ENCODE measurements around the gene TMEM178A. TPM values are rescaled to one million over a fixed set of nuclear protein-coding genes. Genes with fewer than 3 reads are reported as not detected.

TMEM178A gene
- total RNA-seq, 1 experiment from 2014 or later = 7.5 TPM

- TF ChIP-seq CTCF (conservative IDR thresholded peaks at IDR 0.05) = no peak
- no CpG with 5 or more reads among the region's 3 CpGs for WGBS (ENCODE audit: extremely low coverage, insufficient read length, low lambda C conversion rate)
- Histone ChIP-seq H2BK12ac (ENCODE audit: insufficient read length, low read depth, low read length) (no peak overlapping the region), H2BK15ac (ENCODE audit: low read depth, low read length) (no peak overlapping the region), H4K5ac (ENCODE audit: insufficient read length, low read depth, low read length) (no peak overlapping the region), H3K23me2 (ENCODE audit: insufficient read length, low read depth, low read length, poor library complexity, severe bottlenecking) (no peaks in the 10 kb centered on the region), H4K8ac (replicated peaks; ENCODE audit: insufficient read length, low read depth, low read length) (no peak overlapping the region), H3K4me2 (ENCODE audit: insufficient read depth, insufficient read length, low read length) (no peak overlapping the region), H2BK5ac (ENCODE audit: insufficient read length, low read length) (no peak overlapping the region), H3K27me3 (ENCODE audit: insufficient read depth, low read length) (no peaks in the 10 kb centered on the region), H3K79me2 (ENCODE audit: insufficient read depth, low read length) (no peaks in the 10 kb centered on the region), H3K18ac (ENCODE audit: insufficient read length, low read depth, low read length) (no peak overlapping the region), H3K4me1 (ENCODE audit: insufficient read depth, low read length) (no peaks in the 10 kb centered on the region), H4K91ac (ENCODE audit: insufficient read length, low read depth, low read length) (no peak overlapping the region), H3K56ac (ENCODE audit: insufficient read length, low read depth, low read length) (no peak overlapping the region), H3K14ac (ENCODE audit: insufficient read depth, low read length) (no peak overlapping the region), H2BK120ac (ENCODE audit: low read depth, low read length, poor library complexity, severe bottlenecking) (no peak overlapping the region), H3K9me3 (ENCODE audit: control insufficient read depth, low read depth, low read length) (no peaks in the 10 kb centered on the region), H3T11ph (ENCODE audit: low read length) (no peak overlapping the region), H4K20me1 (ENCODE audit: control insufficient read depth, insufficient read depth, insufficient read length) (no peaks in the 10 kb centered on the region), H3K4ac (ENCODE audit: low read depth, low read length) (no peak overlapping the region), H3K9ac (ENCODE audit: extremely low read depth, insufficient read length, low read length) (no peak overlapping the region), H3K79me1 (ENCODE audit: insufficient read depth, low read depth, low read length, poor library complexity, severe bottlenecking) (no peaks in the 10 kb centered on the region), H2BK20ac (ENCODE audit: low read depth, low read length, poor library complexity, severe bottlenecking) (no peak overlapping the region), H2AK5ac (ENCODE audit: insufficient read length, low read length) (no peak overlapping the region), H3K23ac (ENCODE audit: insufficient read length, low read depth, low read length) (no peak overlapping the region), H3K27ac (ENCODE audit: insufficient read length, low read depth, low read length) (no peak overlapping the region), H2AFZ (ENCODE audit: low read length) (no peak overlapping the region)
- no peak overlapping the region for H3K4me3 Mint-ChIP-seq
- no peaks in the 10 kb centered on the region for H3K36me3 Mint-ChIP-seq (ENCODE audit: insufficient read depth in 1 of 3, low read depth in 3 of 3)
- no peaks in the 10 kb centered on the region for H3K4me1 Mint-ChIP-seq
- no peak overlapping the region for H3K27ac Mint-ChIP-seq
- no peaks in the 10 kb centered on the region for H3K27me3 Mint-ChIP-seq (ENCODE audit: low read depth)
- no peak for DNase-seq
- no peaks in the 10 kb centered on the region for H3K9me3 Mint-ChIP-seq
Measured at GRCh38 chr2:39636306-39636705, 29.4 kb upstream of the TMEM178A start.

Measured in H9 (cell line).